NCI-H2227 (cell line): Measurements from ENCODE around the gene FCHO1.
A peak's percentile ranks its signal among the peaks of the same experiment; 100 is the strongest.
"Not testable (repeated sequence)": the region's sequence is repeated elsewhere in the genome, so short reads cannot be mapped to it uniquely, and the experiment has no call there.

Experiments used
- DNase-seq: peaks from one replicate; lab custom pipeline; 2025; ENCODE audit not compliant: unreplicated experiment; lab: John Stamatoyannopoulos, UW

The FCHO1 gene

DNA sequence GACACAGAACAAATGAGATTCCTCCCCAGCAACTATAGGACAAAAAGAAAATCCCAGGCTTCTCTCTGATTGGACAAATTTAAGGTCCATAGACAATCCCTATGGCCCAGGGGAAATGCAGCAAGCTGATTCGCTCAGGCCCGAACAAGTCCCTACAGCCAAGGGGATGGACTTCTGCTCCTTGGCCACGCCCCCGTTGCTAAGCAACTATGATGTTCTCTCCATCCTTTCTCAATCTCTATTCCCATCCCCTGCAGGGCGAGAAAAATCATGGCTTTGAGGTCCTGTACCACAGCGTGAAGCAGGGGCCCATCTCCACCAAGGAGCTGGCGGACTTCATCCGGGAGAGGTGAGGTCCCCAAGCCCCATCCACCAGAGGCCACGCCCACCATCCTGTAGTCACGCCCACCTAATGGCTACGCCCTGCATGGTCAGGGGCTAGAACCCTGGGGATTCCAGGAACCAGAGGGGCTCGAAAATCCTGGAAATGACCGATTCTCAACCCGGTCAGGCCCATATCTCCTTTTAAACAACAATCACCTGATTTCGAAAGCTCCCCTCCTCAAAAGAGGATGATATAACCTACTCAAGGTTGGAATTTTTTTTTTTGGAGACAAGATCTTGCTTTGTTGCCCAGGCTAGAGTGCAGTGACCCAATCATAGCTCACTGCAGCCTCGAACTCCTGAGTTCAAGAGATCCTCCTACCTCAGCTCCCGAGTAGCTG, 11.4 kb downstream of the FCHO1 start:
- peak; percentile 69 for DNase-seq

DNA sequence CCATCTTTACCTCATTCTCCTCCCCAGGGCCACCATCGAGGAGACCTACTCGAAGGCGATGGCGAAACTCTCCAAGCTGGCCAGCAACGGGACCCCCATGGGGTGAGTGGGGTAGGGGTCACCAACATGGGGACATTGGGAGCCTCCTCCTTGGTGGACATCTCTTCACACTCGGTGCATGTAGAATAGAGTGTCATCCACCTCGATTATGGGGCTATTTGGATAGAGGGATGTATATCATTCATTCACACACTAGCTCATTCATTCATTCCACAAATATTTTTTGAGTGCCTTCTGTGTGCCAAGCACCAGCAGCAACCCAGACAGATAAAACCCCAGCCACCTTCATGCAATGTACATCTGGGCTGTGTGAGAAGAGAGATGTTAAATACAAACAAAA, 13.1 kb downstream of the FCHO1 start:
- DNase-seq, result no peak

DNA sequence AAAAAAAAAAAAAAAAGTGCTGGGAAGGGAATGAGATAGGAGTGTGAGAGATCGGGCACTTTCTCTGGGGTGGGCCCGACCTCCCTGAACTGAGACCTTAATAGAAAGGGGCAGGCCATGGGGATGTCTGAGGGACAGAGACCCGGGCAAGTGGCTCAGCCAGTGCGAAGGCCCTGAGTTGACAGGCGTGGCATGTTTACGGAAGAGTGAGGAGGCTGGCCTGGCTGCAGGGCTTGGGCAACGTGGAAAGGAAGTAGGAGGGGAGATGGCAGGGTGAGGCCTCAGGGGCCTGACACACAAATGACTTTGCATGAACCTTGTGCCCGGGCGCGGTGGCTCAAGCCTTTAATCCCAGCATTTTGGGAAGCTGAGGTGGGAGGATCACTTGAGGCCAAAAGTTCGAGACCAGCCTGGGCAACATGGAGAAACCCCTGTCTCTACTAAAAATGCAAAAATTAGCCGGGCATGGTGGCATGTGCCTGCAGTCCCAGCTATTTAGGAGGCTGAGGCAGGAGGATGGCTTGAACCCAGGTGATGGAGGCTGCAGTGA, 13.9 kb downstream of the FCHO1 start:
- DNase-seq, result no peak

DNA sequence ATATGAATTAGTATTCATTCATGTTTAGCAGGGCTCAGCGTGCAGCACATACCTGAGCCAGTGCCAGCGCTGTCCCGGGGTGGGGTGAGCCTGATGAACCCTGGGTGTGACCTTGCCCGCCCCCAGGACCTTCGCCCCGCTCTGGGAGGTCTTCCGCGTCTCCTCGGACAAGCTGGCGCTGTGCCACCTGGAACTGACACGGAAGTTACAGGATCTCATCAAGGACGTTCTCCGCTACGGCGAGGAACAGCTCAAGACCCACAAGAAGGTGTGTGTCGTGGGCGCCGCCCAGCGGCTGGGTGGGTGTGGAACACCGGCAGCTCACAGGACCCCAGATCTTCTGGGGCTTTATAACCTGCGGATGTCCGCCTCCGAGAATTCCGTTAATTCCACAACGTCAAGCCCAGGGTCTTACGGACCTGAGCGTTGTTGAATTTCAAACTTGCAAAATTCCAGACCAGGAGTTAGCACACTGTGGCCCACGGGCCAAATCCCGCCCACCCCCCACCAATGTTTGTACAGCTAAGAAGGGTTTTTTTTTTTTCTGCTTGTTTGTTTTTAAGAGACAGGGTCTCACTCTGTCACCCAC, 15.4 kb downstream of the FCHO1 start:
- peak; percentile 26 for DNase-seq

DNA sequence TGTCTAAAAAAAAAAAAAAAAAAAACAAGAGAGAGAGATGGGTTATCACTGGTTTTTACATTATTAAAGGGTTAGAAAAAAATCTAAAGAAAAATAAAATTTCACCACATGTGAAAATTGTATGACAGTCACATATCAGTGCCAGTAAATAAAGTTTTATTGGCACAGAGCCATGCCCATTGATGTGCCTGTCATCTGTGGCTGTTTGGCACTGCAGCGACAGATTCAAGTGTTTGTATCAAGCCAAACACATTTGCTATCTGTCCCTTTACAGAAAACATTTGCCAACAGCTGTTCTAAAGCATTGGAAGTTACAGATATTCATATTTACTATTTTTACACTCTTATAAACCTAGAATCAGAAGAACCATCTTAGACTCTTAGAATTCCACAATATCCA, 16.3 kb downstream of the FCHO1 start:
- no peak for DNase-seq

DNA sequence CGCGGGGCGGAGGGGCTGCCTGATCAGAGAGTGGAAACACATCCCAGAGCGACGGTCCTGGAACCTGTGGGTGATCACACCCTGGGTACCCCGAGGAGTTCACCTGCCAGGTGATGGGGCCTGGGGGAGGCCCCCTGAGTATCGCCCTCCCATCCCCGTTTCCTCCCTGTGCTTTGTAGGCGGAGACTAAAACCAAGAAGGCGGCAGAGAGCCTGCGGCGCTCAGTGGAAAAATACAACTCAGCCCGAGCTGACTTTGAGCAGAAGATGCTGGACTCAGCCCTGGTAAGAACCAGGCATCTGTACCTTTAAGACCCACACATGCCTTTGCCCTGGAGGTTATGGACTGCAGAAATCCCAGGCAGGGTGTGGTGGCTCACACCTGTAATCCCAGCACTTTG, 19.3 kb downstream of the FCHO1 start:
- DNase-seq, result no peak

DNA sequence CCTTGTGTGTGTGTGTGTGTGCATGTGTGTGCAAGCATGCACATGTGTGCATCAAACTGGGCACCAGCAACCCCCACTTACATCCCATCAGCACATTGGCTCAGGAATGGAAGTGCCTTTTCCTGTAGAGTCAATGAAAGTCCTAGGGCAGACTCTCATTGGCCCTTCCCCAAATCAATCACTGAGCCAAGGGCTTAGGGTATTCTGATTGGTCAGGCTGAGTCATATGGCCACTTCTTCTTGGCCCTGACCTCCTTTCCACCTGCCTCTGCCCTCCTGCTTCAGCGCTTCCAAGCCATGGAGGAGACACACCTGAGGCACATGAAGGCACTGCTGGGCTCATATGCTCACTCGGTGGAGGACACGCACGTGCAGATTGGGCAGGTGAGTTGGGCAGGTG, 20.9 kb downstream of the FCHO1 start:
- DNase-seq, result peak; percentile 9

DNA sequence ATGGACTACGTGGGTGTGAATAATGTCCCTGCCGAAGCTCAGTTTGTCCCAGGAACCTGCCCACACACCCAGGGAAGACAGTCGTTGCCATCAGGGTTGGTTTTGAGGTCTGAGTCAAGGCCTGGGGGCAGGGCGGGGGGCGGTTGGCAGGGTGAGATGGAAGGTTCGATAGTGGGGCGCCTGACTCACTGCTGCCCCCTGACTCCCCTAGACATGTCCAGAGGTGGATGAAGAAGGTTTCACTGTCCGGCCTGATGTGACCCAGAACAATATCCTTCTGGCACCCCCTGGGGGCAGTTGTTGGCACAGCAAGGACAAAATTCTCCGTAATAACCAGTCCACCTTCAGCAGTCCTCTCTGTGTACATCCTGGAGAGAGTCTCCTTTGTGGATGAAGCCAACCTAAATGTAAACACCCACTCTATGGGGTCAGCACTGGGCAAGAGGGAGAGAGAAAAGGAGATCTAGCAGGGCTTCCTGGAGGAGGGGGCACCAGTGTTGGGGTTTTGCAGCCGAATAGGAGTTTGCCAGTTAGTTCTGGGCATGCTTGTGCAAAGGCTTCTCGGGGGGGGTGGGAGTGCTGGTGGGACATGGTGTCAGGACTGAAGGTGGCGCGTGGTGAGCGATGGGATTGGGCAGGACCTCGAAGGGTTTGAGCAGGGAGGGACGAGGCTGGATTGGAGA, 24.1 kb downstream of the FCHO1 start:
- no peak for DNase-seq

DNA sequence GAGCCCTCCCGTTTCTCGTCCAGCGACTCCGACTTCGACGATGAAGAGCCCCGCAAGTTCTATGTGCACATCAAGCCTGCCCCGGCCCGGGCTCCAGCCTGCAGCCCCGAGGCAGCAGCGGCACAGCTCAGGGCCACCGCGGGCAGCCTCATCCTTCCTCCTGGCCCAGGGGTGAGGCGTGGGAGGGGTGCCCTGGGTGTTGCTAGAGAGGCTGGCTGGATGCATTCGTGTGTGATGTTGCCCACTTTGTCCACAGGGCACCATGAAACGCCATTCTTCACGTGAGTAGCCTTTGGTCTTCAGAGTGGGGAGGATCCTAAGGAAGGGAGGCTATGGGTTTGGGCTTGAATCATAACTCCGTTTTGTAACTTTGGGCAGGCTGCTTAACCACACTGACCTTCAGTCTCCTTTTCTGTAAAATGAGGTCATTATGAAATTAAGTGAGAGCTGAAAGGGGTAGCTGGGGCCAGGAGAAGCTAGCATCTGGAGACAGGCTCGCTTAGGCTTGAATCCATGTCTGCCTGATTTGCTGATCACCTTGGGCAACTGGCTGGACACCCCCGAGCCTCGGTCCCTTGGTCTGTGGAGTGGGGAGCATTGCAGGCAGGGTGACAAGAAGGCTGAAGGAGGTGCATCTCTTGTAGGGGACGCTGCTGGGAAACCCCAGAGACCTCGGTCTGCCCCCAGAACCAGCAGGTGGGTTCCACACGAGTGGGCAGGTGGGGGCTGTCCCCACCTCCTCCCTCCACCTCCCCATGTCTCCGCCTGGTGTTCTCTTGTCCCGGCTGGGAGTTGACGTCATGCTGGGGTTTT, 24.9 kb downstream of the FCHO1 start:
- no peak for DNase-seq

DNA sequence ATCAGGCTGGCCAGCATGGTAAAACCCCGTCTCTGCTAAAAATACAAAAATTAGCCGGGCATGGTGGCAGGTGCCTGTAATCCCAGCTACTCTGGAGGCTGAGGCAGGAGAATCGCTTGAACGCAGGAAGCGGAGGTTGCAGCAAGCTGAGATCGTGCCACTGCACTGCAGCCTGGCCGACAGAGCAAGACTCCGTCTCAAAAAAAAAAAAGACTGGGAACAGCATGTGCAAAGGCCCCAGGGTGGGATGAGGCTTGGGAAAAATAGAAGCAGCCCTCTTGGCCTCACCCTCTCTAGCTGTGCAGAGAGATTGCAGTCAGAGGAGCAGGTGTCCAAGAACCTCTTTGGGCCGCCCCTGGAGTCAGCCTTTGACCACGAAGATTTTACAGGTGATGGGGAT, 26.6 kb downstream of the FCHO1 start:
- DNase-seq, result not testable (repeated sequence)

DNA sequence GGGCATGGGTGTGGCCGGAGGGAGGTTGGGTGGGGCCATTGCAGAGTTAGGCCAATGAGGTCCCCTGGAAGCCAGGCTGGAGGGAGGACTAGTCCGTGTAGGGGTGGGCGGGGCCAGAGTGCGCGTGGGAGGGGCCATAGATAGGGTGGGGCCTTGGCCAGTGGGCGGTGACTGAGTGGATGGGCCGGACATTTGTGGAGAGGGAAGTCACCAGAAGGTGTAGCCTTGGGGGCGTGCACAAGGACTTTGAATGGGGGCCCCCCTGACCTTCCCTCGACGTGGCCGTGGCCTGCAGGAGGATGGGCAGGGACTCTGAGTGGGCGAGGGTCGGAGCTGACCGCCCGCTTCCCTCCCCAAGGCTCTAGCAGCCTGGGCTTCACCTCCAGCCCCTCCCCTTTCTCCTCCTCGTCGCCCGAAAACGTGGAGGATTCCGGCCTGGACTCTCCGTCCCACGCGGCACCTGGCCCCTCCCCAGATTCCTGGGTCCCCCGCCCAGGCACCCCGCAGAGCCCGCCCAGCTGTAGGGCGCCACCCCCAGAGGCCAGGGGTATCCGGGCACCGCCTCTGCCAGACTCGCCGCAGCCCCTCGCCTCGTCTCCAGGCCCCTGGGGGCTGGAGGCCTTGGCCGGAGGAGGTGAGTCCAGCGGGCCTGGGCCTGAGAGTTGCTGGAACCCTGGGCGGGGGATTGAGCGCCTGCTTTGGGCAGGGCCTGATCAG, 27.1 kb downstream of the FCHO1 start:
- DNase-seq, result no peak

DNA sequence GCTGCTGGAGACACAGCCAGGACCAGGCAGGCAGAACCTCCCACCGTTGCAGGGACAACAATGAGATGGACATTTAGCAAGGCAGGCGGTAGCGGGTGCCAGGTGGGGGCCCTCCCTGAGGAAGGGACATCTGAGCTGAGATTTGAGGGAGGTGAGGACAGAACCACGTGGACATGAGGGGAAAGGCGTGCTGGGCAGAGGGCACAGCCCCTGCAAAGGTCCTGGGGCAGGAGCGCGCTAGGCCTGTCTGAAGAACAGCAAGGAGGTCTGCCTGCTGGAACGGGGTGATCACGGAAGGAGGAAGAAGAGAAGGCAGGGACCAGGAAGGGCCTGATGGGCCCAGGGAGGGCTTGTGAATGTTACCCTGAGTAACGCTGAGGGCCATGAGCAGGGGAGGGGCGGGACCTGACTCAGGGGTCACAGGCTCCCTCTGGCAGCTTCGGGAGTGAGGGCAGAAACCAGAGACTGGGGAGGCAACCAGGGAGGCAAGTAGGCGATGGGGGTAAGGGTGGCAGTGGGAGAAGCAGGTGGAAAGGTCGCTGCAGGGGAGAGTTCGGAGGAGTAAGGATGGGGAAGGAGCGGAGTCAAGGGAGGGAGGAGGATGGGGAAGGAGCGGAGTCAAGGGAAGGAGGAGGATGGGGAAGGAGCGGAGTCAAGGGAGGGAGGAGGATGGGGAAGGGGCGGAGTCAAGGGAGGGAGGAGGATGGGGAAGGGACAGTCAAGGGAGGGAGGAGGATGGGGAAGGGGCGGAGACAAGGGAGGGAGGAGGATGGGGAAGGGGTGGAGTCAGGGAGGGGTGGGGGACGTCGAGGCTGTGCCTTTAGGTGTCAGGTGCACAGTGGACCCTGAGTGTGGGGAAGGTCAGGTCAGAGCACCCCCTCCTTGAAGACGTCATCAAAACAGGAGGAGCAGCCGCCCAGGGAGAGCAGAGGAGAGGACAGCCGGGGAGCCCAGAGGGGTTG, 28.0 kb downstream of the FCHO1 start:
- peak; percentile 31 for DNase-seq

DNA sequence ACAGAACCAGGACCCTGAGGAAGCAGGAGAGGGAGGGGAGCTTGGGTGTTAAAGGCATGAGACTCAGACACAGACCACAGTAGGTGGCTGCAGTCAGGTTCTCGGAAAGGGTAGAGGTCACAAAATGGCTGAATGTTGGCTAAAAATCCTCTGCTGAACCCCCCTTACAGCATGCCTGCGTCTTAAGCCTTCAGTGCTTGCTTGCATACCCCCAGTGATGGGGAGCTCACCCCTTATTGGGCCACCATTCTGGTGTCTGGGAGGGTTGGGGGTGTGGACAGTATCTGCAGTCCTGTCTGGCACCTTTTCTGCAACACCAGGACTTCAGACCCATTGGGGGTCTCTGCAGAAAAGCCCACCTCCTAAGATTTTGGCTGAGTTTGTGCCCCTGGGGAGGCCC, 29.5 kb downstream of the FCHO1 start:
- no peak for DNase-seq

DNA sequence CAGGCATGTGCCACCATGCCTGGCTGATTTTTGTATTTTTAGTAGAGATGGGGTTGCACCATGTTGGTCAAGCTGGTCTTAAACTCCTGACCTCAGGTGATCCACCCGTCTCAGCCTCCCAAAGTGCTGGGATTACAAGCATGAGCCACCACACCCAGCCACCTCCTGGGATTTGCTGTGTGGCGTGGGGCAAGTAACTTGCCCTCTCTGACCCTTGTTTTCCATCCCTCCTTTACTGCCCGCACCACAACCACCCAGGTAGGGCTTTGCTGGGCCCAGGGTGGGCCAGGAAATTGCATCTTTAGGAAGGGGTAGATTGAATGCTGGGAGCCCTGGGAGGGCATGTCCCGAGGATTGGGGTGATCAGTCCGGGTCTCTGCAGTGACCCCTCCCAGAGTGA, 32.4 kb downstream of the FCHO1 start:
- not testable (repeated sequence) for DNase-seq

DNA sequence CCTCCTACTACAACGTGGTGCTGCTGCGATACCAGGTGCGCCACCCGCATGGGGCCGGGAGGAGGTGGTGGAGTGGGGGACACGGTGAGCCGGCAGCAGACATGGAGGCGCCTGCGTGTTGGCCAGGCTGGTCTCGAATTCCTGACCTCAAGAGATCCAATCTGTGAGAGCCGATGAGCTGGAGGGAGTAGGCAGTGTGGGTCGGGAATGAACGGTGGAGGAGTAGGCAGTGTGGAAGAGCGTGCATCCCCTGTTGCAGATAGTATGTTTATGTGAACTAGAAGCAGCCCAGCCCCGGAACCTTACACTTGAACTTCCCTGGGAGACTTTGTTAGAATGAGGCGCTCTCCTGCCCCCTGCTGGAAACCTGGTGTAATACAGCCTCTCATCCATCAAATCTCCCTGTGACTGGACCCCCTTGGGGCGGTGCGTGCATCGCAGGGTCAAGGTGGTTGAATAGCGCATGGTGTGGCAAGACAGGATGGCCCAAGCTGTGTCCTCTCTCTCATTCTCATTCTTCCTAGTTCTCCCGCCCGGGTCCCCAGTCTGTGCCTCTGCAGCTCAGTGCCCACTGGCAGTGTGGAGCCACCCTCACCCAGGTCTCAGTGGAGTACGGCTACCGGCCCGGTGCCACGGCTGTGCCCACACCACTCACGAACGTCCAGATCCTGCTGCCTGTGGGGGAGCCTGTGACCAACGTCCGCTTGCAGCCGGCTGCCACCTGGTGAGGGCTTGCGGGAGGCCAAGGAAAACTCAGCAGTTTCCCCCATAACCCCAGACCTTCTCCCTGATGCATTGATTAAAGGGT, 33.1 kb downstream of the FCHO1 start:
- peak; percentile 75 for DNase-seq

DNA sequence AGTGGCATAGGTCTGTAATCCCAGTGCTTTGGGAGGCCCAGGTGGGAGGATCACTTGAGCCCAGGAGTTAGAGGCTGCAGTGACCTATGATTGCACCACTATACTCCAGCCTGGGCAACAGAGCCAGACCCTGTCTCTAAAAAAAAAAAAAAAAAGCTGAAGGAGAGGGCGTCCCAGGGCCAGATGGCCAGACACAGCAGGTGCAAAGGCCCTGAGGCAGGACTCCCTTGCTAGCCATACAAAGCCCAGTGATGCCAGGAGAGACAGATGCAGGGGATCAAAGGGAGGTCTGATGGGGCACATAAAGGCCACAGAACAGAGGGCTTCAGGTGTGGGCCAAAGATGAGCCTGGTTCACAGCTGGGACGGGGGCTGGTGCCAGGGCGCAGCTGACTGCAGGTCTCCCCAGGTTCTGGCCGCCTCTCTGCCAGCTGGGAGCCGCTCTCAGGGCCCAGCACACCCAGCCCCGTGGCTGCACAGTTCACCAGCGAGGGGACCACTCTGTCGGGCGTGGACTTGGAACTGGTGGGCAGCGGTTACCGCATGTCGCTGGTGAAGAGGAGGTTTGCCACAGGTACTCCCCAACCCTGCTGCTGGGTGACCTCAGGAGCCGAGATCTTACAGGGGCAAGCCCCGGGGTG, 36.1 kb downstream of the FCHO1 start:
- DNase-seq, result no peak

DNA sequence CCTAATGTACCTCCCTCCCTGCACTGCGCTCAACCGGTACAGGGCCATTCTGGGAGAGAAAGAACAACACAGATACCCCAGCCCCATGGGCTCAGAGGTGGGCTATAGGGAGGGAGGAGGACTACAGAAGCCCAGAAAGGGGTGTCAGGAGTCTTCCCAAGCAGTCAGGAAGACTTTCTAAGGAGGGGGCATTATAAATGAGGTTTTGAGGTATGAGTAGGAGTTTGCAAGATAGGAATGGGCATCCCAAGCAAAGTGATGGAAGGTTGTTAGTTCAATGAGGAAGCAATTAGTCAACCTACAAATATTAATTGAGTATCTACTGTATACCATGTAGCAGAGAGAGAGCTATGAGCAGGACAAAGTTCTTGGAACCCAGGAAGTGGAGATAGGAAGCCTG, 37.4 kb downstream of the FCHO1 start:
- DNase-seq, result no peak

DNA sequence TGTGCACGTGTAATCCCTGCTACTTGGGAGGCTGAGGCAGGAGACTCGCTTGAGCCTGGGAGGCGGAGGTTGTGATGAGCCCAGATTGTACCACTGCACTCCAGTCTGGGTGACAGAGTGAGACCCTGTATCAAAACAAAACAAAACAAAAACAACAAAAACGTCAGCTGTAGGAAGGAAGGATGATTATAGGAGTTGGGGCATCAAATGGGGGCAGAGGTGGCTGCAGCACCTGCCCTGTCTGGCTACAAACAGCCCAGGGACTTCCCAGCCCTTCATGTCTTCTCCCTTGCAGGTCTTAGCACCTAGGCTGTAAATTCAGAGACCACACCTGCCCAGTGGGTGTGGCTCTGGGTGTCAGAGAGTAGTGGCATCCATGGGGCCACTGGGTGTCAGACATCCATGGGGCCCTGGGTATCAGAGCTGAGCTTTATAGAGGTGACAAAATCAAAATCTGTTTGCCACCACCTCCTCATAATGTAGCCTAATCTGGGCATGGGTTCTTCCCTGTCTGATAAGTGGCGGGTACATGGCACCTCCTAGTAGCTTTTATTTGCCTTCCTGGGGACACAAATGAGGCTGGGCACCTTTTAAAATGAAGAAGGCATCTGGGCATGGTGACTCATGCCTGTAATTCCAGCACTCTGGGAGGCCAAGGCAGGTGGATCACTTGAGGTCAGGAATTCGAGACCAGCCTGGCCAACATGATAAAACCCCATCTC, 38.9 kb downstream of the FCHO1 start:
- DNase-seq, result no peak
